22Rv1 (cell line): ENCODE data around the gene CLIC5.

Experiments
- ZFX ChIP-seq: fragments of 450-650 bp; IDR thresholded peaks from 2 replicates; pipeline ENCODE4 v1.6.1; 2017; ENCODE audit warnings: antibody characterized with exemption, borderline replicate concordance
- TF ChIP-seq, protein P1 (sequence below): fragments of 450-650 bp; IDR thresholded peaks from 2 replicates; pipeline ENCODE4 v1.5.1; 2017; ENCODE audit warnings: mild to moderate bottlenecking

DNA sequence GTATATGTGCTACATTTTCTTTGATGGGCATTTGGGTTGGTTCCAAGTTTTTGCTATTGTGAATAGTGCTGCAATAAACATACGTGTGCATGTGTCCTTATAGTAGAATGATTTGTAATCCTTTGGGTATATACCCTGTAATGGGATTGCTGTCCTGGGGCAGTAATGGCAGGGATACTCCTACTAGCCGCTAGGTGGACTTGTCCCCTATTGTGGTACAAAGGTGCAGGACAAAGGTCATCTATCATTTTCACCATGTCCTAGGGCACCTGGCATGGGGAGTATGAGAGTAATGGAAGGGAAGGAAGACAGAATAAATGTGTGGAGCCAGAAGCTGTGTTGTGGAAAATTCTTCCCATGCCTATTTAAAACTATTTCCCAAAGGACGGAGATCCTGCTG, 174.6 kb downstream of the CLIC5 start:
- TF ChIP-seq, protein P1, sequence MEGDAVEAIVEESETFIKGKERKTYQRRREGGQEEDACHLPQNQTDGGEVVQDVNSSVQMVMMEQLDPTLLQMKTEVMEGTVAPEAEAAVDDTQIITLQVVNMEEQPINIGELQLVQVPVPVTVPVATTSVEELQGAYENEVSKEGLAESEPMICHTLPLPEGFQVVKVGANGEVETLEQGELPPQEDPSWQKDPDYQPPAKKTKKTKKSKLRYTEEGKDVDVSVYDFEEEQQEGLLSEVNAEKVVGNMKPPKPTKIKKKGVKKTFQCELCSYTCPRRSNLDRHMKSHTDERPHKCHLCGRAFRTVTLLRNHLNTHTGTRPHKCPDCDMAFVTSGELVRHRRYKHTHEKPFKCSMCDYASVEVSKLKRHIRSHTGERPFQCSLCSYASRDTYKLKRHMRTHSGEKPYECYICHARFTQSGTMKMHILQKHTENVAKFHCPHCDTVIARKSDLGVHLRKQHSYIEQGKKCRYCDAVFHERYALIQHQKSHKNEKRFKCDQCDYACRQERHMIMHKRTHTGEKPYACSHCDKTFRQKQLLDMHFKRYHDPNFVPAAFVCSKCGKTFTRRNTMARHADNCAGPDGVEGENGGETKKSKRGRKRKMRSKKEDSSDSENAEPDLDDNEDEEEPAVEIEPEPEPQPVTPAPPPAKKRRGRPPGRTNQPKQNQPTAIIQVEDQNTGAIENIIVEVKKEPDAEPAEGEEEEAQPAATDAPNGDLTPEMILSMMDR: no peak
- TF ChIP-seq ZFX: no peak
